HG02840 (cell line): ENCODE results near the gene MYL4.
"Not testable (repeated sequence)": the region's sequence is repeated elsewhere in the genome, so short reads cannot be mapped to it uniquely, and the experiment has no call there.

Experiments
- ATAC-seq: cut with Tn5 transposase; IDR thresholded peaks from one replicate; pipeline ENCODE4 v1.9.1; 2021; ENCODE audit warnings: mild to moderate bottlenecking, moderate library complexity, moderate number of reproducible peaks; ENCODE audit not compliant: unreplicated experiment, low FRiP score

MYL4 gene

DNA sequence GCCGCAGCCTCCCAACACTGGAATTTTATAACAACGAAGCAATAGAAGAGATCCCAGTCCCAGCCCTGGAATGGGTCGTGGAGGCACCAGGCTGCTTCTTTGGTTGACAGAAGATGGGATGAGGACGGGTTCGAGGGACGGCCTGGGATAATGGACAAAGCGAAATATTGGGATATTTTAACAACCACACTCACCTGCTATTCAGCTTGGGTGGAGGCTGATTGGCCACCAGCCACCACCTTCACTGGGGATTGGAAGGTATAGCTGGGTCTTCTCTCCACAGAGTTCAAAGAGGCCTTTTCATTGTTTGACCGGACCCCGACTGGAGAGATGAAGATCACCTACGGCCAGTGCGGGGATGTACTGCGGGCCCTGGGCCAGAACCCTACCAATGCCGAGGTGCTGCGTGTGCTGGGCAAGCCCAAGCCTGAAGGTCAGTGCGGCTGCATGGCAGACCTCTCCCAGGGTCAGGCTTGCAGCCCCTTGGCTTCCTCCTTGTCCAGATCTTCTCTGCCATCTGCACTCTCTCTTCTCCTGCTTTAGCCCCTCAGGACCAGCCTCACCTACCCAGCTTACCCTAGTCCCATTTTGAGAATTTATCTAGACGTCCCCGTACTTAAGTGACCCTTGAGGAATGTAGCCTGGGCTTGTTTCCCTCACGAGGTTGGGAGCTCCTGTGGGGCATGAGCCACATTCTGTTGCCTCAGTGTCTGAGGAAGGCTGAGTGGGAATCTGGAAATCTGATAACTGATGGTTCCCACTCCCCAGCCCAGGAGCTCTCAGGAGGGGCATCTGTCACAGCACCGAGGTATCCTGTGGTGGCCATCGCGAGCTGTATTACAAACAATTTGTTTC is 10.7 kb downstream of the MYL4 start:
- no peak for ATAC-seq

DNA sequence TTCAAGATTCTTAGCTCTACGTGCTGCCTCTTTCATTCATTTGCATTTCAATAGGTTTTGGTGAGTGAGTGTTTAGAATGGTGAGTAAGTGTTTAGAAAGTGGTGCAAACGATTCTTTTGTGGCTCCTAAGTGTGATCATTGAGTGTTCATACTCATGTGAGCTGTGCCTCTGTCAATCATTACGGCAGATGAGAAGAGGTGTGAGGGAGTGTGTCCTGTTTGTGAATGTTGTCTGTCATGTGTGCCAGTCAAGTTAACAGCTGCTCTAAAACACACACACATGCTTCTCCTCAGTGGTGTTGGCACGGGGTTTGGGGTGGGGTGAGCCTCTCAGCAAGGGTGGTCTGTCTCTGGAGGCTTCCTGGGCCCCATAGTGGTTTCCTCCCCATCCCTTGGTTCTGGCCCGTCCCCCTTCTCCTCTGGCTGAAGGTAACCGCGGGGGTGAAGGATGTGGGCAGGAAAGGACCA is 11.4 kb downstream of the MYL4 start:
- ATAC-seq = no peak

DNA sequence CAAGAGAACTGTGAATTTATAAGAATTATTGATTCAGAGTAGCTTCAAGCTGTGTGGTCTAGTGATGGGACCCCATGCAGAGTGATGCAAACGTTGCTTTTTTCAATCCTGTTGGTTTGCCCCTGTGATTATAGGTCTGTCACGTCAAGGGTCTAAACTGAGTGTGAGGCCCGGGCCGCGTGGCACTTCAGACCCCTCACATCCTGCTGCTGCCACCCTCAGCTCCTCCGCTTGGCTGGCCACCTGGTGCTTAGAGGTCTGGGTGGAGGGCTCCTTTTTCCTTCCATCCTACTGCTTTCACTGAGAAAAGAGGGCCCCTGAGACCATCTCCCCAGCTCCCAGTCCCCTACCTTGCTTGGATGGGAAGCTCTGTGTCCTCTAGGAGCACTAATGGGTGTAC is 12.0 kb downstream of the MYL4 start:
- ATAC-seq = no peak

DNA sequence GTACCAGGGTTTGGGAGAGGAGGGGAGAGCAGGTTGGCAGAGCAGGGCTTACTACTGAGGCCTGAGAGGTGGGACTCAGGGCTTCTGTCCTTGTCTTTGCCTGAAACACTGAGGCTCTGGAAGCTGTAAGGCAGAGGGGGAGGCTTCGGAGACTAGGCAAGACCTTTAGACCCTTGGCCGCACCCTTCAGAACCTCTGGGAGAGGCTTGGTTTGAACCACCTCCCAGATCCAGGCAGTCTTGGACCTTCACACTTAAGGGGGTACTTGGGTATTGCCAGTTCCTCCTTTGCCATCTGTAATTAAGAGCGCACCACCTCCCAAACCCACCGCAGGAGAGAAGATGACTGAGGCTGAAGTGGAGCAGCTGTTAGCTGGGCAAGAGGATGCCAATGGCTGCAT is 12.9 kb downstream of the MYL4 start:
- no peak for ATAC-seq

DNA sequence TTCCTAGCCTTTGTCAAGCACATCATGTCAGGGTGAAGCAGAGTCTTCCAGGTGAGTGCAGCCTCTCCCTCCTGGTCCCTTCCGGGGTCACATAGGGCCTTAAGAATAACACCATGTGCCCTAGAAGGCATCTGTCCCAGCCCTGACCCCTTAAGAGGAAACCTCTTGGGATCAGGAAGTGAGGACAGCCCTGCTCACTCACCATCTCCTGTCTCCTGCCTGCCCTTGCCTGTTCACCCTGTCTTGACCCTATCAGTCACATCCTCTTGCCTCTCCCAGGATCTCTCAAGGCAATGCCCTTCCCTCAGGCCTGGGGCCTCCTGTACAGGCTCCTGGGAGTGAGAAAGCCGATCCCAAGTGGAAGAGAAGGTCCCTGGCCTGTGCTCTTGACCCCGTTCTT is 13.9 kb downstream of the MYL4 start:
- ATAC-seq = no peak

DNA sequence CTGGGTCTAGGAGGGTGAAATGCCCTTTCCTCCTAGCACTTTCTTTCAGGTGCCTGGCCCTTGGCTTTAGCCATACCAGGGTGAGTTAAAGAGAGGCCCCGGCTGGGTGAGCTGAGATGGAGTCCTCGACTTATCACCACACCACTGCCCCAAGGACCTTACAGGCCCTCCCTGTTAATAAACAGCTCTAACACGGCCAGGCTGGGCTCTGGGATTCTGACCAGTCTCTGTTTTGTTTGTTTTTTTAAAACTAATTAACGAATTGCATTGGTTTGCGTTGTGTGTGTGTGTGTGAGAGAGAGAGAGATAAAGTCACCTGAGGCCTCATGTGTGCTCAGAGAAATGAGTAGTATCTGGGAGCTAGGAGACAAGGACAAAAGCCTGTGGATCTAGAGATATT is 14.3 kb downstream of the MYL4 start:
- no peak for ATAC-seq

DNA sequence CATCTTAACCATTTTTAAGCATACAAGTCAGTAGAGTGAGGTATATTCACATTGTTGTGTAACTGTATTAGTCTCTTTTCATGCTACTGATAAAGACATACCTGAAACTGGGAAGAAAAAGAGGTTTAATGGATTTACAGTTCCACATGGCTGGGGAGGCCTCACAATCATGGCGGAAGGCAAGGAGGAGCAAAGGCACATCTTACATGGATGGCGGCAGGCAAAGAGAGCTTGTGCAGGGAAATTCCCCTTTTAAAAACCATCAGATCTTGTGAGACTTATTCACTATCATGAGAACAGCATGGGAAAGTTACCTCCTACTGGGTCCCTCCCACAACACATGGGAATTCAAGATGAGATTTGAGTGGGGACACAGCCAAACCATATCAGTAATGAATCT is 14.9 kb downstream of the MYL4 start:
- ATAC-seq = not testable (repeated sequence)

DNA sequence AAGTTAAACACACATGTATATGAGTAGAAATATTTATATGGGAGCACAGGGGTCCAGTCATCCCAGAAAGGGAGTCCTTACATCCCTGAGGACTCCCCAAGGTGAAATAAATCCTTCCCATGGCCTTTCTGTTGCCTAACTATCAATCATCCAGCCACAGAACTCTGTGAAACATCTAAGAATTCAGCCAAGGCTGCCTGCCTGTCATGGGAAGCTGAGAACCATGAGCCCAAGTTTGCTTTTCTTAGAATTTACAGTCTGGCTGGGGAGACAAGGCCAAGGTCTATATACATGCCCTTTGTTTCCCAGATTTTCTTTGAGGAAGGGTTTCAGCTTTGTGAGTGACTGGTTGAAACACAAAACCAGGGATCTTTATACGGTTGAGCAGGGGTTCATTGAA is 15.8 kb downstream of the MYL4 start:
- ATAC-seq = no peak

DNA sequence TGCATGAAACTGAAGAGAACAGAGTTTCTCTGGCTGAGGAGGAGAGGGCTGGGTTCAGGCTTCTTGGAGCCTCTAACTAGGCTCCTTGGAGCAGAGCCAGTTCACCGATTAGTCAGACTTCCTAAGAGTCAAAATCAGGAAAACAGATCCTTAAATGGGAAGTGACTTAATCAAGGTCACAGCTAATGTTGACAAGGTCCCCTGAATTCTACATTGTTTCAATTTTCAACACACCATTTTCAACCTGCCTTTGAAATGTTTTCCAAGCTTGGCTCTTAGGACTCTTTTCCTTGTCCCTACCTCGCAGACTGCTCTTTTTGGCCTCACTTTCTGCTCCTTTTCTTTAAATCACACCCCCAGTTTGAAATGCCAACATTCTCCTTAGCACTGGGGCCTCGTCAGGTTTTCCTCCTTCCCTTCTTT is 16.3 kb downstream of the MYL4 start:
- ATAC-seq = no peak

DNA sequence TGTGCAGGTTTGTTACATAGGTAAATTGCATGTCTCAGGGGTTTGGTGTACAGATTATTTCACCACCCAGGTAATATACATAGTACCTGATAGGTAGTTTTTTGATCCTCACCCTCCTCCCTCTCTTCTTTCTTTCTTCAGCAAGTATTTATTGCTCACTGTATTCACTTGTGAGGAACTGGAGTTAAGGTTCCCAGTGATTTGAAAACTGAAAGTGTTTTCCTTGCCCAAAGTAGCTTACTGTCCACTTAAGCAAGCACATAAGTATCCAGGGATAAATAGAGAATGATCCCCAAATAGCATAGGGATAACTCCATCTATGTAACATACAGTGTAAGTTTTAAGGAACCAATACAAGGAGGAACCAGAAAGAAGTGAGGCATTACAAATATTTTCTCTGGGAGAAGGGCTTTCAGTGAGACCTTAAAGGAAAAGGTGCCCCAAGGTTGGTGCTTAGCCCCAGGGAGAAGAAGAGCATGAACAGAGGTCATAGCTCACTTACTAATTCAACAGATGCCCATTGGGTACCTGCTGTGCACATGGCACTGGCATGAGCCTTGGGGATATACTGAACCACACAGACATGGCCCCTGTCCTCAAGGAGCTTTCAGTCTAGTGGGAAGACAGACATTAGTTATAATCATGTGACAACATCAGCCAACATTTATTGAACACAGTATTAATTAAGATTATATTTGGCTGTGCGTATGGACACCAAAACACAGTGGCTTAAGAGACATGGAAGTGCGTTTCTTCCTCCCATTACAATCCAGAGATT is 17.0 kb downstream of the MYL4 start:
- ATAC-seq = no peak

DNA sequence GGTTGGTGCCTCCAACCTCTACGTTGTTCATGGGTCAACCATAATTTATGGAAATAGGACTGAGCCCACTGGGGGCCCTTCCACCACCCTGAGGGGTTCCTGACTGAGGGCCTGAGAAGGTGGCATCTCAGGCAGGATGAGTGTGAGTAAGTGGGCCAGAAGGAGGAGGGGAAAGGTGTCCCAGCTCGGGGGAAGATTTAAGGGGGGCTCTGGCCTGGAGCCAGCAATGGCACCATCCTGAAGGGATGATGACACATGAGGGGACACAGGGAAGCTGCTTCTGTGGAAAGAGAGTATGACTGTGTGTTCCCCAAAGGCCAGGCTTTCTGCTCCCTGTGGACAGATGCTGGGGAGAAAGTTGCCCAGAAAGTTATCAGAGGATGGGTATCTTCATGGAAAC is 18.7 kb downstream of the MYL4 start:
- ATAC-seq = no peak

DNA sequence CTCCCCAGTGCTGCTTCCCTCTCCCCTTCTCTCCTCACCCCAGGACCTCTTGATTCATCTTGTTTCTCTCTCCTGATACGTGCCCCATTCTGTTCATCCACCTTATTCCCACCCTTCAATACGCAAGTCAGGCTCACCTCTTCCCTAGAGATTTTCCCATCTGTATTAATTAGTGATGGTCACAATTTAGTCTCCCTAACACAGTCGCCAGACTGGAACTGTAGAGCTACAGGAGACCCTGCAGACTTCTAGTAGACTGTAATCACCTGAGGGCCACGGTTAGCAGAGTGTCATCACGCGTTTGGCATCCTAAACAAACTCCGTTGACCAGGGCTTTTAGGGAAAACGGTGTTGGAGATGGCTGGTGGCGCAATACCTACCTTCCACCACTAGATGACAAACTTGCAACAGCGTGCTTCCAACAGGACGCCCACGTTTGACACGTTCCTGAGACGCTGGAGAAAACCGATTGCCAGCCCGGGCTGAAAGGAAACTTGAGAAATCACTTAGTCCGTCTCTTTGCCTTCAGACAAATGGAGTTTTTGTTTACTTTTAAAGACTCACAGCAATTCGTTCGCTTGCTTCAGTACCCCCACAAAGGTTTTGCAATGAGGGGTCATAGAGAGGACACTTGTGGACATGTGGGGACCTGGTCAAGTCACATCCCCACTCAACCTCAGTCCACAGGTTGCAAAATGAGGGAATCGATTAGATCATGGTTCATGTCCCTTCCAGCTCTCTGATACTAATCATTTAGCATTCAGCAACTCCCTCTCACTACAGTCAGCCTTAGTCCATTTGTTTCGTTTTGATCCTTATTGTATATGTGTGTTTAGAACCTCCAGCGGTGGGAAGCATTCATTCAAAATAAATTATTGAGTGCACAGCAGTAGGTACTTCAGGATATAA is 20.6 kb downstream of the MYL4 start:
- ATAC-seq = peak; percentile 60

DNA sequence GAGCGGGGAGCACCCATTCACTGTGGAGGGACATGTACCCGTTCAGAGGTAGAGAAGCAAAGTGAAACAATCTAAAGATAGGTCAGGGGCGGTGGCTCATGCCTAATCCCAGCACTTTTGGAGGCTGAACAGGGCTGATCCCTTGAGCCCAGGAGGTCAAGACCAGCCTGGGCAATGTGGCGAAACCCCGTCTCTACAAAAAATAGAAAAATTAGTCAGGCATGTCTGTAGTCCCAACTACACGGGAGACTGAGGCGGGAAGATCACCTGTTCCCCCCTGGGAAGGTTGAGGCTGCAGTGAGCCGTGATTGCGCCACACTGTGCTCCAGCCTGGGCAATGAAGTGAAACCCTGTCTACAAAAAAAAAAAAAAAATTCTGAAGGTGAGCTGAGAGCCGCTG is 21.7 kb downstream of the MYL4 start:
- ATAC-seq = no peak

DNA sequence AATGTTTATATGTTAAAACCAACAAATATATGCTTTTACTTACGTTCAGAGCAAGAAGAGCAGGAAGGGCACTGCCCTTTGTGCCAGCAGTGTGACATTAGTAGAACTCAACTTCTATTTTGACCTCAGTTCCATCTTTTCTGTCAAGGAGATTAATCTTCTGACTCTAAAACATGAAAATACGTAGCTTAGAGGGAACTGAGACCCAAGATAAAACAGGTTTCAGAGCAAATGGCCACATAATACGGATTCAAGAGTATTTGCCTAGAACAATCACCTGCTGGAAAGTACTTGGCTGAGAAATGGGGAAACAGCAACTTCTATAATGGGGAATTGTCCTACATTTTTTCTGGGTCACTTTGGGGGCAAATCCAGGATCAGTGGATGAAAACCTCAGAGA is 22.2 kb downstream of the MYL4 start:
- no peak for ATAC-seq

DNA sequence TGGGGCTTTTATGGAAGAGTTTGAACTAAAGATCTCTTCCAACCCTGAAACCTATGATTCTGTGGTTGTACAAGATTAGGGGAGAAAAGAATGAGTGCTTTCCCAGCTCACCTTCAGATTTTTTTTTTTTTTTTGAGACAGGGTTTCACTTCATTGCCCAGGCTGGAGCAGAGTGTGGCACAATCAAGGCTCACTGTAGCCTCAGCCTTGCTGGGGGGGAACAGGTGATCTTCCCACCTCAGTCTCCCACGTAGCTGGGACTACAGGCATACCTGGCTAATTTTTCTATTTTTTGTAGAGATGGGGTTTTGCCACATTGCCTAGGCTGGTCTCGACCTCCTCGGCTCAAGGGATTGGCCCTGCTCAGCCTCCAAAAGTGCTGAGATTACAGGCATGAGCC is 22.7 kb downstream of the MYL4 start:
- ATAC-seq = no peak

DNA sequence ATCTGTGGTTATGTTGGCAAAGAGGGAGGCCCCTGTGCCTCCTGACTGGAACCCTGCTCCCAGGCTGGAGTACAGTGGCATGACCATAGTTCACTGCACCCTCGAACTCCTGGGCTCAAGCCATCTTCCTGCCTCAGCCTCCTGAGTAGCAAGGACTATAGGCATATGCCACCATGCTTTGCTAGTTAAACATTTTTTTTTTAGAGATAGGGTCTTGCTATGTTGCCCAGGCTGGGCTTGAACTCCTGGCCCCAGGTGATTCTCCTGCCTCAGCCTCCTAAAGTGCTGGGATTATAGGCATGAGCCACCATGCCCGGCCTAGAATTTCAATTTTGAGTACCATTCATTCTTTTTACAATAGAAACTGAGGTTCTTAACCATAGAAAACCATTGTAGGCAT is 23.3 kb downstream of the MYL4 start:
- ATAC-seq = no peak

DNA sequence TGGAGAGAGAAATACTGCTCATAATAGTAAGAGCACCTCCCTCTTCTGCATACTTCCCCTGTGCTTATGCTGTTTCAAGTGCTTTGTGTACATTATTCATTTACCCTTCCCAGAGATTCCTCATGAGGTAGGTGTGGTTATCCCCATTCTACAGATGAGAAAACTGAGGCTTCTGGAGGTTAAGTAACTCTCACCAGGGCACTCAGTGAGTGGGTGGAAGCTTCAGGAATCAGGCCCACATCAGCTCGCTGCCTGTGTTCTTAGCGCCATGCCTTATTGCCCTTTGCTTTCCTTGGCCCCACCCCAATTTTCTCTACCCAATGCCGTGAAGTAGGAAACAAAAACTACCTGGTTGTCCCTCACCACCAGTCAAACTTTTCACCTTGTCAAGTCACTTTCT is 26.4 kb downstream of the MYL4 start:
- no peak for ATAC-seq

DNA sequence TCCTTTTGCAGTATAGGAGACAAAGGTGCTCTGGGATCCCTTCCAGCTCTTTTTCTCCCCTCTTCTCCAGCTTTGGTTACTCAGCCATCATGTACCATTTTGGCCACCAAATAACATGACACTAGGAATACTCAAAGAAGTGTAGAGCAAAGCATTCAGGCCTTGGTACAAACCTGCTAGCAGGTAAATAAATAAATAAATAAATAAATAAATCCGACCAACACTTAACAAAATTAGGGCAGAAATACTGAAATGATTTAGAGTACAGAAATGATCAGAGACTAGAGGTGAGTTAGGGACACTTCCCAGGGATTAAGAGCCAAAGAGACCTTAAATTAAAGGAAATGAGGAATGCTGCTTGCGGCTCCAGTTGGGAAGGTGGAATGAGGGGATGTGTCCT is 26.8 kb downstream of the MYL4 start:
- ATAC-seq = no peak

DNA sequence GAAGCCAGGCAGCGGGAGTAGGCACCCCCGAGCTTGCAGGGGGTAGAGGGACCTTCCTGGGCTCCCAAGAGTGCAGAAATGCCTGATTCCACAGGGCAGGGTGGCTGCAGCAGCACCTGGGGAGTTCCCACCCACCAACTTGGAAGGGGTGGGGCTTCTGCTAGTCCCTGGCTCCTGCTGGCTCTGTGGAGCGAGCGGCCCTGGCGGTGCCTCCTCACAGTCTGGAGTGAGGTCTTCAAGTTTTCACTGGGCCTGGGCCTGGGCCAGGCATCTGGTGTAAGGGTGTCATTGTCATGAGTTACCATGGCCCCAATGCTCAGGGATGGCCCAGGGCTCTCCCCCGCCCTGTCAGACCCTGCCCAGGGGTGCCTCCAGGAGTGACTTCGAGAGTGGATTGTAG is 28.7 kb downstream of the MYL4 start:
- ATAC-seq = no peak

DNA sequence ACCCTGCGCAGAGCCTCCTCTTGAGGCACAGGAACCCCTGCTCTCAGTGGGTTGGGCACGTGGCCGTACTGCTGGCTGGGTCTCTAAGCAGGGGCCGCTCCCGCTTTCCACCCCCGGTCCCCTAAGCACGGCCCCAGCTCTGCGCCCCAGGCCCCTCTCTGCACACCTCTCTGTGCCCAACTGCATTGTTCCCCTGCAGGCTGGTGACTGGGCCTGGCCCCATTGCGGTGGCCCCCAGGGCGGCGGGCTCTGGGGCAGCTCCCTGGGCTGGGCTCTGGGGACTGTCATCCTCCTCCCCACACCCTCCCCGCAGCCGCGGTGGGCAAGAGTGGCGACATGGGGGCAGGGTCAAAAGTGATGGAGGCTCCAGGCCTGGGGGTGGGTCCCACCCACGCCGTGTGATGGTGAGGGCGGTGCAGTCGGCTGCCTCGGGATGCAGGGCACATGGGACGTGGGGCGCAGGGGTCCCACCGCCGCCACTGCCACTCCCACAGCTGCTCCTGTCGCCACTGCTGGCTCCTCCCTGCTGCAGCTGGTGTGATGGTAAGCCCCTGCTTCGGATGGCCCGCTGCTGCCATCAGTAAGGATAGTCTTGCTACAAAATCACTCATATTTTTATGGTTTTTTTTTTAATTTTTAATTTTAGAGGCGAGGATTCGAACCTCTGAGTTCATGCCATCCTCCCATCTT is 29.3 kb downstream of the MYL4 start:
- no peak for ATAC-seq
